HepG2 (cell line): ENCODE results near the gene CFAP61.

Source experiments
- CTCF ChIP-seq: sonication (generic); formaldehyde crosslinking; IDR thresholded peaks from 2 replicates; pipeline ENCODE4 v1.5.0; 2020; ENCODE audit warnings: mild to moderate bottlenecking, missing genetic modification reagents, moderate library complexity
- MXI1 ChIP-seq: IDR thresholded peaks from 3 replicates; pipeline ENCODE4 v1.6.1; 2012; ENCODE audit warnings: low read depth, low read length, inconsistent platforms, borderline replicate concordance
- POLR2A ChIP-seq, 2 experiments: IDR thresholded peaks; 2 replicates each; pipeline ENCODE4 v1.6.1; 2011; ENCODE audit warnings: low read depth in 2 of 2, low read length in 2 of 2, mild to moderate bottlenecking in 1 of 2, moderate library complexity in 1 of 2; ENCODE audit not compliant: insufficient read depth in 1 of 2
- TBX3 ChIP-seq: fragments of 450-650 bp; IDR thresholded peaks from 2 replicates; pipeline ENCODE4 v1.6.1; 2017; ENCODE audit warnings: antibody characterized with exemption, mild to moderate bottlenecking, inconsistent platforms, borderline replicate concordance
- ZC3H13 ChIP-seq: sonication (generic); formaldehyde crosslinking; IDR thresholded peaks from 2 replicates; pipeline ENCODE4 v1.8.1; 2023; ENCODE audit warnings: mild to moderate bottlenecking, missing genetic modification reagents, moderate library complexity
- ZNF10 ChIP-seq: sonication (generic); formaldehyde crosslinking; IDR thresholded peaks from 2 replicates; pipeline ENCODE4 v1.4.0; 2020; ENCODE audit warnings: mild to moderate bottlenecking, low read depth, missing genetic modification reagents, borderline replicate concordance
- ZNF530 ChIP-seq: sonication (generic); formaldehyde crosslinking; IDR thresholded peaks from 2 replicates; pipeline ENCODE4 v1.5.0; 2020; ENCODE audit warnings: low read depth, mild to moderate bottlenecking, missing genetic modification reagents
- TF ChIP-seq, protein P1 (sequence below): sonication (generic); formaldehyde crosslinking; conservative IDR thresholded peaks from 2 replicates; pipeline ENCODE4 v1.4.0; 2020; ENCODE audit warnings: missing genetic modification reagents

- TF ChIP-seq ZC3H13 (no peak), TBX3 (no peak), POLR2A (IDR thresholded peaks at IDR 0.05; ENCODE audit: insufficient read depth in 1 of 2, low read depth in 2 of 2, low read length in 2 of 2) (no peak), ZNF530 (CRISPR knock-in tag) (no peak), MXI1 (no peak), ZNF10 (CRISPR knock-in tag) (no peak), CTCF (no peak)
- TF ChIP-seq, protein P1, sequence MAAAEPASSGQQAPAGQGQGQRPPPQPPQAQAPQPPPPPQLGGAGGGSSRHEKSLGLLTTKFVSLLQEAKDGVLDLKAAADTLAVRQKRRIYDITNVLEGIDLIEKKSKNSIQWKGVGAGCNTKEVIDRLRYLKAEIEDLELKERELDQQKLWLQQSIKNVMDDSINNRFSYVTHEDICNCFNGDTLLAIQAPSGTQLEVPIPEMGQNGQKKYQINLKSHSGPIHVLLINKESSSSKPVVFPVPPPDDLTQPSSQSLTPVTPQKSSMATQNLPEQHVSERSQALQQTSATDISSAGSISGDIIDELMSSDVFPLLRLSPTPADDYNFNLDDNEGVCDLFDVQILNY, result no peak
Observed at GRCh38 chr20:20085071-20085470, 32.7 kb downstream of the CFAP61 start.
